HepG2 (cell line): ENCODE data around the gene CENPL. TPM values are rescaled to one million over a fixed set of nuclear protein-coding genes. Genes with fewer than 3 reads are reported as not detected.
A peak's percentile ranks its signal among the peaks of the same experiment; 100 is the strongest.

Experiments used
- ASH2L ChIP-seq: fragments of 300-600, 200-600 bp; sonication (generic); IDR thresholded peaks from 2 replicates; pipeline ENCODE4 v1.7.0; 2017; ENCODE audit warnings: low read depth, mild to moderate bottlenecking, moderate library complexity, mixed read lengths, low read length; ENCODE audit not compliant: insufficient read length
- BRD4 ChIP-seq: sonication (generic); formaldehyde crosslinking; IDR thresholded peaks from 2 replicates; pipeline ENCODE4 v1.4.0; 2020; ENCODE audit warnings: missing genetic modification reagents
- DNMT3B ChIP-seq: conservative IDR thresholded peaks from 2 replicates; pipeline ENCODE4 v1.6.1; 2016; ENCODE audit warnings: missing biosample characterization, control low read depth
- FOXP1 ChIP-seq, 2 experiments: fragments of 450-650 bp in 1 of 2; IDR thresholded peaks; 2 replicates each; pipeline ENCODE4 v1.6.1; 2017 to 2018; ENCODE audit warnings: antibody characterized with exemption in 1 of 2
- MAF1 ChIP-seq: sonication (generic); formaldehyde crosslinking; IDR thresholded peaks from 2 replicates; pipeline ENCODE4 v1.5.0; 2020; ENCODE audit warnings: missing genetic modification reagents, borderline replicate concordance
- SRSF1 ChIP-seq: fragments of 200-400 bp; formaldehyde crosslinking; optimal IDR thresholded peaks from 2 replicates; pipeline ENCODE3; 2017; ENCODE audit warnings: mild to moderate bottlenecking, low read depth, low read length, moderate library complexity
- TBP ChIP-seq: sonication (generic); formaldehyde crosslinking; IDR thresholded peaks from 2 replicates; pipeline ENCODE4 v1.5.0; 2020; ENCODE audit warnings: missing genetic modification reagents
- ZFP1 ChIP-seq: IDR thresholded peaks from 2 replicates; pipeline ENCODE4 v1.6.1; 2016
- ZNF160 ChIP-seq: sonication (generic); formaldehyde crosslinking; IDR thresholded peaks from 2 replicates; pipeline ENCODE4 v1.8.0; 2022; ENCODE audit warnings: mild to moderate bottlenecking, inconsistent platforms, missing genetic modification reagents
- polyA plus RNA-seq, 8 experiments: library from polyadenylated mRNA; depleted of rRNA in 3 of 8; stranded (reverse) in 7 of 8; unstranded in 1 of 8; fragments of >200 nt; fragmentation: Illumina TruSeq in 4 of 8; extraction: Trizol in 4 of 8; gene quantifications; 2 replicates each; pipeline versions ENCODE4 v1.2.1 to v1.2.3, GENCODE V29; 2011 to 2016; ENCODE audit warnings: low read depth in 4 of 8, missing spikeins in 1 of 8, mixed read lengths in 1 of 8; ENCODE audit not compliant: insufficient read depth in 1 of 8
- total RNA-seq, 5 experiments: library from RNA; depleted of rRNA; stranded (reverse); fragments of >200 nt; fragmentation: Illumina TruSeq; extraction: Trizol; gene quantifications; 2 replicates each; pipeline ENCODE4 v1.2.3, GENCODE V29; 2016; ENCODE audit warnings: low read depth in 1 of 5
- TF ChIP-seq, protein P1 (sequence below): sonication (generic); formaldehyde crosslinking; IDR thresholded peaks from 2 replicates; pipeline ENCODE4 v1.8.1; 2022; ENCODE audit warnings: low read depth, mild to moderate bottlenecking, missing genetic modification reagents
- TF ChIP-seq, protein P2 (sequence below): sonication (generic); formaldehyde crosslinking; IDR thresholded peaks from 2 replicates; pipeline ENCODE4 v1.4.0; 2020; ENCODE audit warnings: mild to moderate bottlenecking, missing genetic modification reagents
- TF ChIP-seq, protein P3 (sequence below): sonication (generic); formaldehyde crosslinking; IDR thresholded peaks from 2 replicates; pipeline ENCODE4 v1.8.0; 2023; ENCODE audit warnings: mild to moderate bottlenecking, missing genetic modification reagents
- TF ChIP-seq, protein P4 (sequence below): sonication (generic); formaldehyde crosslinking; IDR thresholded peaks from 2 replicates; pipeline ENCODE4 v1.5.0; 2020; ENCODE audit warnings: mild to moderate bottlenecking, missing genetic modification reagents
- TF ChIP-seq, protein P5 (sequence below): fragments of 450-650 bp; IDR thresholded peaks from 2 replicates; pipeline ENCODE4 v1.6.1; 2017
- TF ChIP-seq, protein P6 (sequence below): sonication (generic); formaldehyde crosslinking; IDR thresholded peaks from 2 replicates; pipeline ENCODE4 v1.9.0; 2021; ENCODE audit warnings: missing genetic modification reagents, mild to moderate bottlenecking, borderline replicate concordance
- TF ChIP-seq, protein P7 (sequence below): sonication (generic); formaldehyde crosslinking; IDR thresholded peaks from 2 replicates; pipeline ENCODE4 v1.4.0; 2020; ENCODE audit warnings: missing genetic modification reagents, borderline replicate concordance

CENPL gene
- total and polyA plus RNA-seq, 2 of the 13 experiments (the other 11 are each of a cell fraction or from before 2014, with no cell fraction given), result 4.4 to 14.2 TPM

DNA sequence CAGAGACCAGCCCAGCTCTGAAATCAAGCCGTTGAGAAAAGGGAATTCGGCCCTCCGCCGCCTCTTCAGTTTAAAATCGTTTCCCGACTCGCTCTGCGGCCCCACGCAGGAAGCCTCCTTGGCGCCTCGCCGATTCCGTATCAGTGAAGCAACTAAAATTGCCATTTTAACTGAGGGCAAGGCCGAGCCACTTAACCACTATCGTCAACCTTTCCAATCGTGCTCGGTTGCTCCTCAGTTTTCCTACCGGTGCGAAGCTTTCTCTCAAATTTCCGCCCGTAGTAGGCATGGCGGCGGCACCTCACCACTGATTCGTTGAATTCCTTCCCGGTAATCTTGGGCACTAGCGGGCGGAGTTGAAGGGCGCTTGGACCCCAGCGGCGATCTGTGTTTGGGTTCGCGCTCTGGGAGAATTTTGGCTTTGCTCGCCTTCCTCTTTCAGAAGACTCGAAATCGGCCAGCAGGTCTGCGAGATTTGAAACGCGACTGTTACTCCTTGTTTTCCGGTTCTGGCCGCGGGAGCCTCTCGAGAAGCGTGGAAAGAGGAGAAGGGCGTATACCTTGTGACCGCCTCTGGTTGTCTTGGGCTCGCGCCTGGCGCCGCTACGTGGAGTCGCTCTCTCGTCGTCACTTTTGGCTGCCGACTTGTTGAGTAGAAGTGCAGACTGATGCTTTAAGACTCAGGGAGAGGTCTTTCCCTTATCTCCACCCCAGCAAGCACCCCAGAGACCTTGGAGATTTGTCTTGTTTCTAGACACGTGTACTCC lies at the start of gene CENPL, which contains the start of gene DARS2 (continued):
- TF ChIP-seq, protein P1, sequence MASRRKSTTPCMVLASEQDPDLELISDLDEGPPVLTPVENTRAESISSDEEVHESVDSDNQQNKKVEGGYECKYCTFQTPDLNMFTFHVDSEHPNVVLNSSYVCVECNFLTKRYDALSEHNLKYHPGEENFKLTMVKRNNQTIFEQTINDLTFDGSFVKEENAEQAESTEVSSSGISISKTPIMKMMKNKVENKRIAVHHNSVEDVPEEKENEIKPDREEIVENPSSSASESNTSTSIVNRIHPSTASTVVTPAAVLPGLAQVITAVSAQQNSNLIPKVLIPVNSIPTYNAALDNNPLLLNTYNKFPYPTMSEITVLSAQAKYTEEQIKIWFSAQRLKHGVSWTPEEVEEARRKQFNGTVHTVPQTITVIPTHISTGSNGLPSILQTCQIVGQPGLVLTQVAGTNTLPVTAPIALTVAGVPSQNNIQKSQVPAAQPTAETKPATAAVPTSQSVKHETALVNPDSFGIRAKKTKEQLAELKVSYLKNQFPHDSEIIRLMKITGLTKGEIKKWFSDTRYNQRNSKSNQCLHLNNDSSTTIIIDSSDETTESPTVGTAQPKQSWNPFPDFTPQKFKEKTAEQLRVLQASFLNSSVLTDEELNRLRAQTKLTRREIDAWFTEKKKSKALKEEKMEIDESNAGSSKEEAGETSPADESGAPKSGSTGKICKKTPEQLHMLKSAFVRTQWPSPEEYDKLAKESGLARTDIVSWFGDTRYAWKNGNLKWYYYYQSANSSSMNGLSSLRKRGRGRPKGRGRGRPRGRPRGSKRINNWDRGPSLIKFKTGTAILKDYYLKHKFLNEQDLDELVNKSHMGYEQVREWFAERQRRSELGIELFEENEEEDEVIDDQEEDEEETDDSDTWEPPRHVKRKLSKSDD (CRISPR knock-in tag), result peak; percentile 86; the same call in 1 of the 2 replicates
- TF ChIP-seq, protein P2, sequence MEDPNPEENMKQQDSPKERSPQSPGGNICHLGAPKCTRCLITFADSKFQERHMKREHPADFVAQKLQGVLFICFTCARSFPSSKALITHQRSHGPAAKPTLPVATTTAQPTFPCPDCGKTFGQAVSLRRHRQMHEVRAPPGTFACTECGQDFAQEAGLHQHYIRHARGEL, result no peak
- no peak for TF ChIP-seq ZNF160 (CRISPR knock-in tag)
- no peak for TF ChIP-seq MAF1 (CRISPR knock-in tag)
- peak; percentile 95 for TF ChIP-seq ASH2L
- no peak for TF ChIP-seq DNMT3B
- no peak for TF ChIP-seq TBP
- TF ChIP-seq, protein P3, sequence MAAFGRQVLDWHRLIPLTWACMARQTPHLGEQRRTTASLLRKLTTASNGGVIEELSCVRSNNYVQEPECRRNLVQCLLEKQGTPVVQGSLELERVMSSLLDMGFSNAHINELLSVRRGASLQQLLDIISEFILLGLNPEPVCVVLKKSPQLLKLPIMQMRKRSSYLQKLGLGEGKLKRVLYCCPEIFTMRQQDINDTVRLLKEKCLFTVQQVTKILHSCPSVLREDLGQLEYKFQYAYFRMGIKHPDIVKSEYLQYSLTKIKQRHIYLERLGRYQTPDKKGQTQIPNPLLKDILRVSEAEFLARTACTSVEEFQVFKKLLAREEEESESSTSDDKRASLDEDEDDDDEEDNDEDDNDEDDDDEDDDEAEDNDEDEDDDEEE, result 0 out of 2 replicates have a peak, but pooled peaks have one; percentile 32
- TF ChIP-seq, protein P4, sequence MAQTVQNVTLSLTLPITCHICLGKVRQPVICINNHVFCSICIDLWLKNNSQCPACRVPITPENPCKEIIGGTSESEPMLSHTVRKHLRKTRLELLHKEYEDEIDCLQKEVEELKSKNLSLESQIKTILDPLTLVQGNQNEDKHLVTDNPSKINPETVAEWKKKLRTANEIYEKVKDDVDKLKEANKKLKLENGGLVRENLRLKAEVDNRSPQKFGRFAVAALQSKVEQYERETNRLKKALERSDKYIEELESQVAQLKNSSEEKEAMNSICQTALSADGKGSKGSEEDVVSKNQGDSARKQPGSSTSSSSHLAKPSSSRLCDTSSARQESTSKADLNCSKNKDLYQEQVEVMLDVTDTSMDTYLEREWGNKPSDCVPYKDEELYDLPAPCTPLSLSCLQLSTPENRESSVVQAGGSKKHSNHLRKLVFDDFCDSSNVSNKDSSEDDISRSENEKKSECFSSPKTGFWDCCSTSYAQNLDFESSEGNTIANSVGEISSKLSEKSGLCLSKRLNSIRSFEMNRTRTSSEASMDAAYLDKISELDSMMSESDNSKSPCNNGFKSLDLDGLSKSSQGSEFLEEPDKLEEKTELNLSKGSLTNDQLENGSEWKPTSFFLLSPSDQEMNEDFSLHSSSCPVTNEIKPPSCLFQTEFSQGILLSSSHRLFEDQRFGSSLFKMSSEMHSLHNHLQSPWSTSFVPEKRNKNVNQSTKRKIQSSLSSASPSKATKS, result no peak
- TF ChIP-seq, protein P5, sequence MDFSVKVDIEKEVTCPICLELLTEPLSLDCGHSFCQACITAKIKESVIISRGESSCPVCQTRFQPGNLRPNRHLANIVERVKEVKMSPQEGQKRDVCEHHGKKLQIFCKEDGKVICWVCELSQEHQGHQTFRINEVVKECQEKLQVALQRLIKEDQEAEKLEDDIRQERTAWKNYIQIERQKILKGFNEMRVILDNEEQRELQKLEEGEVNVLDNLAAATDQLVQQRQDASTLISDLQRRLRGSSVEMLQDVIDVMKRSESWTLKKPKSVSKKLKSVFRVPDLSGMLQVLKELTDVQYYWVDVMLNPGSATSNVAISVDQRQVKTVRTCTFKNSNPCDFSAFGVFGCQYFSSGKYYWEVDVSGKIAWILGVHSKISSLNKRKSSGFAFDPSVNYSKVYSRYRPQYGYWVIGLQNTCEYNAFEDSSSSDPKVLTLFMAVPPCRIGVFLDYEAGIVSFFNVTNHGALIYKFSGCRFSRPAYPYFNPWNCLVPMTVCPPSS, result no peak
- 0 out of 2 replicates have a peak, but pooled peaks have one; percentile 50 for TF ChIP-seq BRD4 (CRISPR knock-in tag)
- TF ChIP-seq, protein P6, sequence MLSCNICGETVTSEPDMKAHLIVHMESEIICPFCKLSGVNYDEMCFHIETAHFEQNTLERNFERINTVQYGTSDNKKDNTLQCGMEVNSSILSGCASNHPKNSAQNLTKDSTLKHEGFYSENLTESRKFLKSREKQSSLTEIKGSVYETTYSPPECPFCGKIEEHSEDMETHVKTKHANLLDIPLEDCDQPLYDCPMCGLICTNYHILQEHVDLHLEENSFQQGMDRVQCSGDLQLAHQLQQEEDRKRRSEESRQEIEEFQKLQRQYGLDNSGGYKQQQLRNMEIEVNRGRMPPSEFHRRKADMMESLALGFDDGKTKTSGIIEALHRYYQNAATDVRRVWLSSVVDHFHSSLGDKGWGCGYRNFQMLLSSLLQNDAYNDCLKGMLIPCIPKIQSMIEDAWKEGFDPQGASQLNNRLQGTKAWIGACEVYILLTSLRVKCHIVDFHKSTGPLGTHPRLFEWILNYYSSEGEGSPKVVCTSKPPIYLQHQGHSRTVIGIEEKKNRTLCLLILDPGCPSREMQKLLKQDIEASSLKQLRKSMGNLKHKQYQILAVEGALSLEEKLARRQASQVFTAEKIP, result no peak
- TF ChIP-seq ZFP1 (CRISPR knock-in tag), result no peak
- TF ChIP-seq SRSF1, result no peak
- TF ChIP-seq FOXP1 (IDR thresholded peaks at IDR 0.05), result no peak
- no peak for TF ChIP-seq FOXP1 (CRISPR knock-in tag; IDR thresholded peaks at IDR 0.05)
- TF ChIP-seq, protein P7, sequence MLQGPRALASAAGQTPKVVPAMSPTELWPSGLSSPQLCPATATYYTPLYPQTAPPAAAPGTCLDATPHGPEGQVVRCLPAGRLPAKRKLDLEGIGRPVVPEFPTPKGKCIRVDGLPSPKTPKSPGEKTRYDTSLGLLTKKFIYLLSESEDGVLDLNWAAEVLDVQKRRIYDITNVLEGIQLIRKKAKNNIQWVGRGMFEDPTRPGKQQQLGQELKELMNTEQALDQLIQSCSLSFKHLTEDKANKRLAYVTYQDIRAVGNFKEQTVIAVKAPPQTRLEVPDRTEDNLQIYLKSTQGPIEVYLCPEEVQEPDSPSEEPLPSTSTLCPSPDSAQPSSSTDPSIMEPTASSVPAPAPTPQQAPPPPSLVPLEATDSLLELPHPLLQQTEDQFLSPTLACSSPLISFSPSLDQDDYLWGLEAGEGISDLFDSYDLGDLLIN, result no peak
